GM23248 (cell line): ENCODE measurements around the gene EFCAB11.

ENCODE experiments used
- EZH2 ChIP-seq: fragments of 200-600 bp; sonication (generic); IDR thresholded peaks from 2 replicates; pipeline ENCODE4 v1.6.1; 2018; ENCODE audit warnings: antibody characterized with exemption, mild to moderate bottlenecking; ENCODE audit not compliant: insufficient read depth, poor library complexity, severe bottlenecking
- EZH2phosphoT487 ChIP-seq: fragments of 200-600 bp; sonication (generic); IDR thresholded peaks from 2 replicates; pipeline ENCODE4 v1.6.1; 2018; ENCODE audit warnings: antibody characterized with exemption, moderate library complexity, mild to moderate bottlenecking, low read depth; ENCODE audit not compliant: insufficient read depth

- TF ChIP-seq EZH2phosphoT487 (no peak), EZH2 (no peak)
These were observed 32.1 kb upstream of the EFCAB11 start for GRCh38 chr14:89986462-89987160.
